Muscle of back (tissue), 13 donors: ENCODE measurements around the gene TMEM30B. TPM values are rescaled to one million over a fixed set of nuclear protein-coding genes. Genes with fewer than 3 reads are reported as not detected.
"Not testable (repeated sequence)": the region's sequence is repeated elsewhere in the genome, so short reads cannot be mapped to it uniquely, and the experiment has no call there.

Source experiments
- DNase-seq, 3 donors: peaks; one replicate each; pipeline versions ENCODE4 v3.0.0 to v3.0.0-alpha.2; 2013
- long read RNA-seq, 9 donors: transcript quantifications; one replicate each; lab custom pipeline, GENCODE V29; 2026
- polyA plus RNA-seq, 10 donors: library from polyadenylated mRNA; unstranded; fragments of 120-200 nt; gene quantifications; one replicate each; pipeline ENCODE4 v1.2.1, GENCODE V29; 2013; ENCODE audit not compliant: insufficient read length in 10 of 10

The TMEM30B gene
- polyA plus RNA-seq = 1 to 10 TPM in 9 of 10 donors, under 1 TPM in 1; 0.92 to 6.7 (median 4.0) TPM
- long read RNA-seq, donor 1, full-length matches to known transcripts = 1 of 1 reads
- long read RNA-seq, donor 1, partial matches to known transcripts = 0 of 1 reads
- long read RNA-seq, donor 1, other reads (novel, unspliced or antisense) = 0 of 1 reads
- long read RNA-seq, donor 2, full-length matches to known transcripts = 1 of 1 reads
- long read RNA-seq, donor 2, partial matches to known transcripts = 0 of 1 reads
- long read RNA-seq, donor 2, other reads (novel, unspliced or antisense) = 0 of 1 reads
- long read RNA-seq, donor 3 = 0 reads
- long read RNA-seq, donor 4, full-length matches to known transcripts = 5 of 5 reads
- long read RNA-seq, donor 4, partial matches to known transcripts = 0 of 5 reads
- long read RNA-seq, donor 4, other reads (novel, unspliced or antisense) = 0 of 5 reads
- long read RNA-seq, donor 5, full-length matches to known transcripts = 11 of 11 reads
- long read RNA-seq, donor 5, partial matches to known transcripts = 0 of 11 reads
- long read RNA-seq, donor 5, other reads (novel, unspliced or antisense) = 0 of 11 reads
- long read RNA-seq, donor 6, full-length matches to known transcripts = 1 of 1 reads
- long read RNA-seq, donor 6, partial matches to known transcripts = 0 of 1 reads
- long read RNA-seq, donor 6, other reads (novel, unspliced or antisense) = 0 of 1 reads
- long read RNA-seq, donor 7, full-length matches to known transcripts = 4 of 4 reads
- long read RNA-seq, donor 7, partial matches to known transcripts = 0 of 4 reads
- long read RNA-seq, donor 7, other reads (novel, unspliced or antisense) = 0 of 4 reads
- long read RNA-seq, donor 8, full-length matches to known transcripts = 6 of 6 reads
- long read RNA-seq, donor 8, partial matches to known transcripts = 0 of 6 reads
- long read RNA-seq, donor 8, other reads (novel, unspliced or antisense) = 0 of 6 reads
- long read RNA-seq, donor 9 = 0 reads

GRCh38 chr14:61281186-61281947 is at the start of gene TMEM30B:
TMEM30B (minus strand) TSS chr14:61281338; CDS start chr14:61281147, 191 bp downstream.
- DNase-seq = peak in 1 of 3 donors; percentile 82

- DNase-seq = no peak
Observed at GRCh38 chr14:61330511-61330910, 49.4 kb upstream of the TMEM30B start.

GRCh38 chr14:61329478-61330051 is 48.4 kb upstream of the TMEM30B start:
- DNase-seq = no peak

GRCh38 chr14:61328626-61329262 is 47.6 kb upstream of the TMEM30B start:
- DNase-seq = no peak

GRCh38 chr14:61326847-61327246 is 45.7 kb upstream of the TMEM30B start:
- DNase-seq = peak in 2 of 3 donors; percentile 7 to 65

- DNase-seq = no peak
Observed at GRCh38 chr14:61326146-61326545, 45.0 kb upstream of the TMEM30B start.

- DNase-seq = no peak
Observed at GRCh38 chr14:61325166-61325565, 44.0 kb upstream of the TMEM30B start.

GRCh38 chr14:61323970-61324369 is 42.8 kb upstream of the TMEM30B start:
- no peak for DNase-seq

GRCh38 chr14:61322799-61323290 is 41.7 kb upstream of the TMEM30B start:
- no peak for DNase-seq

- peak in 1 of 3 donors; percentile 42 for DNase-seq
Observed at GRCh38 chr14:61322011-61322798, 41.1 kb upstream of the TMEM30B start.

- peak; percentile 17 to 78 (median 48) for DNase-seq
Observed at GRCh38 chr14:61321385-61322010, 40.4 kb upstream of the TMEM30B start, which contains the start of gene PRKCH. PRKCH (plus strand) TSS chr14:61321579; CDS start chr14:61322102, 523 bp downstream.

- DNase-seq = peak in 1 of 3 donors; percentile 40
Observed at GRCh38 chr14:61320806-61321384, 39.8 kb upstream of the TMEM30B start.

GRCh38 chr14:61320170-61320569 is 39.0 kb upstream of the TMEM30B start:
- DNase-seq = not testable (repeated sequence)

GRCh38 chr14:61319706-61320105 is 38.6 kb upstream of the TMEM30B start:
- no peak for DNase-seq

GRCh38 chr14:61319086-61319485 is 37.9 kb upstream of the TMEM30B start:
- DNase-seq = no peak

- DNase-seq = no peak
Observed at GRCh38 chr14:61315313-61315712, 34.2 kb upstream of the TMEM30B start.

- DNase-seq = not testable (repeated sequence)
Observed at GRCh38 chr14:61308701-61309100, 27.6 kb upstream of the TMEM30B start.

GRCh38 chr14:61308198-61308597 is 27.1 kb upstream of the TMEM30B start:
- DNase-seq = no peak

GRCh38 chr14:61304688-61305087 is 23.6 kb upstream of the TMEM30B start:
- no peak for DNase-seq
